ENCODE data around the gene MFAP4. TPM values are rescaled to one million over a fixed set of nuclear protein-coding genes. Genes with fewer than 3 reads are reported as not detected.

MFAP4 gene
- total RNA-seq, 1 experiment from 2014 or later, result not detected

DNA sequence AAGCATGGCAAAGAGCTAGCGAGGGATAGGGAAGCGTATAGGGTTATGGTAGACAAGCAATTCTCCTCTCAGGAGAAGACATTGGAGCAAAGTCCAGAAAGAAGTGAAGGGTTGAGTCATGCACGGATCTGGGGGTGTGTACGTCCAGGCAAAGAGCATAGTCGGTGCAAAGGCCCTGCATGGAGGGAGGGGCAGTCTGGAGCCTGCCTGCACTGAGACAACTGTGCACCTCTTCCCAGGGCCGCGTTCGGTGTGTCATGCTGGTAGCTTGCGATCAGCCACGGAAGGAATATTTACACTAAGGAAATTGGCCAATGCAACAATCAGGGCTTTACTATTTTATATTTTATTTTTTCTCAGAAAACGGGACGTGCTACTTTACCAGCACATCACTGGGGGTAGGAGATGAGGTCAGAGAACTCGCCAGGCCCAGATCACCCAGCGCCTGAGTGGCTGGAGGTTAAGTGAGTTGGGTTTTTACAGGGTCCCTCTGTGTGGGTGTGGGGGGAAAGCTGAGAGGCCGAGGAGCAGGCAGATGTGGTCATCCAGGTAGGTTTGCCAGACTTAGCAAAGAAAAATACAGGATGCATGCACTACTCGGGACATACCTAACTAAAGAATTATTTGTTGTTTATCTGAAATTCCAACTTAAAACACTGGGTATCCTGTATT is 17.7 kb downstream of the MFAP4 start:
- TF ChIP-seq CTCF (conservative IDR thresholded peaks at IDR 0.05; ENCODE audit: low read depth, low read length), result no peak
- no peak for TF ChIP-seq EZH2 (IDR thresholded peaks at IDR 0.05; ENCODE audit: low read length, unreplicated experiment)
- TF ChIP-seq EZH2phosphoT487 (IDR thresholded peaks at IDR 0.05; ENCODE audit: borderline replicate concordance, low read length), result no peak
- ChIA-PET CTCF (no interaction called here), POLR2A (ENCODE audit: unreplicated experiment) (no interaction called here)
- no peaks in the 10 kb centered on the region for H4K20me1 ChIP-seq (ENCODE audit: low read length)
- no peak overlapping the region for H3K4me3 ChIP-seq (ENCODE audit: low read length)
- H3K27ac ChIP-seq (ENCODE audit: low read length), result no peak overlapping the region
- no peaks in the 10 kb centered on the region for H3K36me3 ChIP-seq (ENCODE audit: low read depth, low read length)
- DNase-seq (no peak), ATAC-seq (no peak)
- no peaks in the 10 kb centered on the region for H3K9me2 ChIP-seq (replicated peaks; ENCODE audit: low read length)
- intact Hi-C loops (cut with micrococcal nuclease), result loop anchor here (10.0 kb wide), 1 partner anchor 396 kb away; no protein-coding TSS in a partner anchor
- H3K4me1 ChIP-seq (ENCODE audit: insufficient read depth, low read length), result peaks cover 6% of the 10 kb centered on the region; the same call in 1 of the 2 replicates
- H3K79me2 ChIP-seq (ENCODE audit: low read length), result no peaks in the 10 kb centered on the region
- H3K27me3 ChIP-seq (ENCODE audit: low read length), result no peaks in the 10 kb centered on the region
- no TSS peak for BruUV-seq (replicated peaks)
- H3K9me3 ChIP-seq (ENCODE audit: low read length), result no peaks in the 10 kb centered on the region
- H3K4me2 ChIP-seq (ENCODE audit: low read length), result no peak overlapping the region
- H2AFZ ChIP-seq (ENCODE audit: low read length), result no peak overlapping the region
- no peaks in the 10 kb centered on the region for H3F3A ChIP-seq (ENCODE audit: low read length, unreplicated experiment)
- no peak overlapping the region for H3K9ac ChIP-seq (ENCODE audit: low read length)

- H4K20me1 ChIP-seq (ENCODE audit: low read length), result no peaks in the 10 kb centered on the region
- no peaks in the 10 kb centered on the region for H3K79me2 ChIP-seq (ENCODE audit: low read length)
- H3K4me2 ChIP-seq (ENCODE audit: low read length), result no peak overlapping the region
- H3K9me3 ChIP-seq (ENCODE audit: low read length), result no peaks in the 10 kb centered on the region
- H2AFZ ChIP-seq (ENCODE audit: low read length), result no peak overlapping the region
- DNase-seq, result no peak
- no peak overlapping the region for H3K9ac ChIP-seq (ENCODE audit: low read length)
- no peak overlapping the region for H3K4me3 ChIP-seq (ENCODE audit: low read length)
- no peaks in the 10 kb centered on the region for H3K36me3 ChIP-seq (ENCODE audit: low read depth, low read length)
- no TSS peak for BruUV-seq (replicated peaks)
- POLR2A ChIA-PET (ENCODE audit: unreplicated experiment), result no interaction called here
- CTCF ChIA-PET, result no interaction called here
- H3K9me2 ChIP-seq (replicated peaks; ENCODE audit: low read length), result no peaks in the 10 kb centered on the region
- TF ChIP-seq CTCF (conservative IDR thresholded peaks at IDR 0.05; ENCODE audit: low read depth, low read length), result no peak
- no peak for TF ChIP-seq EZH2phosphoT487 (IDR thresholded peaks at IDR 0.05; ENCODE audit: borderline replicate concordance, low read length)
- TF ChIP-seq EZH2 (IDR thresholded peaks at IDR 0.05; ENCODE audit: low read length, unreplicated experiment), result no peak
- intact Hi-C loops (cut with micrococcal nuclease), result loop anchor here (10.0 kb wide), 1 partner anchor 397 kb away; no protein-coding TSS in a partner anchor
- H3K27ac ChIP-seq (ENCODE audit: low read length), result no peak overlapping the region
- no peak for ATAC-seq
- no peaks in the 10 kb centered on the region for H3K27me3 ChIP-seq (ENCODE audit: low read length)
- no peaks in the 10 kb centered on the region for H3F3A ChIP-seq (ENCODE audit: low read length, unreplicated experiment)
- peaks cover 9% of the 10 kb centered on the region for H3K4me1 ChIP-seq (ENCODE audit: insufficient read depth, low read length)
Observed at GRCh38 chr17:19368229-19368628, 18.8 kb downstream of the MFAP4 start.

- no peaks in the 10 kb centered on the region for H4K20me1 ChIP-seq (ENCODE audit: low read length)
- ATAC-seq (no peak), DNase-seq (no peak)
- no peaks in the 10 kb centered on the region for H3K27me3 ChIP-seq (ENCODE audit: low read length)
- no peaks in the 10 kb centered on the region for H3F3A ChIP-seq (ENCODE audit: low read length, unreplicated experiment)
- H3K27ac ChIP-seq (ENCODE audit: low read length), result no peak overlapping the region
- H3K9me3 ChIP-seq (ENCODE audit: low read length), result no peaks in the 10 kb centered on the region
- H3K4me3 ChIP-seq (ENCODE audit: low read length), result no peak overlapping the region
- no peak for TF ChIP-seq CTCF (conservative IDR thresholded peaks at IDR 0.05; ENCODE audit: low read depth, low read length)
- TF ChIP-seq EZH2phosphoT487 (IDR thresholded peaks at IDR 0.05; ENCODE audit: borderline replicate concordance, low read length), result no peak
- no peak for TF ChIP-seq EZH2 (IDR thresholded peaks at IDR 0.05; ENCODE audit: low read length, unreplicated experiment)
- POLR2A ChIA-PET (ENCODE audit: unreplicated experiment), result no interaction called here
- intact Hi-C loops (cut with micrococcal nuclease), result loop anchor here (10.0 kb wide), 1 partner anchor 398 kb away; no protein-coding TSS in a partner anchor
- peaks cover 16% of the 10 kb centered on the region for H3K4me1 ChIP-seq (ENCODE audit: insufficient read depth, low read length)
- H3K79me2 ChIP-seq (ENCODE audit: low read length), result peaks cover 4% of the 10 kb centered on the region
- BruUV-seq (replicated peaks), result no TSS peak
- CTCF ChIA-PET, result no interaction called here
- no peak overlapping the region for H3K9ac ChIP-seq (ENCODE audit: low read length)
- no peaks in the 10 kb centered on the region for H3K9me2 ChIP-seq (replicated peaks; ENCODE audit: low read length)
- H3K36me3 ChIP-seq (ENCODE audit: low read depth, low read length), result no peaks in the 10 kb centered on the region
- no peak overlapping the region for H2AFZ ChIP-seq (ENCODE audit: low read length)
- H3K4me2 ChIP-seq (ENCODE audit: low read length), result no peak overlapping the region
Observed at GRCh38 chr17:19366637-19366972, 20.4 kb downstream of the MFAP4 start.
